ENCODE data around the gene GPR89B. TPM values are rescaled to one million over a fixed set of nuclear protein-coding genes. Genes with fewer than 3 reads are reported as not detected.
"Not testable (repeated sequence)": the region's sequence is repeated elsewhere in the genome, so short reads cannot be mapped to it uniquely, and the experiment has no call there.

The GPR89B gene
- total RNA-seq, 1 experiment from 2014 or later: 15.9 TPM

GRCh38 chr1:148007724-148008123 is 79.5 kb downstream of the GPR89B start:
- H3K79me2 ChIP-seq (ENCODE audit: low read depth); H3K4me1 ChIP-seq (replicated peaks; ENCODE audit: insufficient read depth); H3K9me2 ChIP-seq (ENCODE audit: insufficient read depth); H3K27ac ChIP-seq; CTCF ChIA-PET; intact Hi-C loops (cut with micrococcal nuclease; ENCODE audit: unreplicated experiment); DNase-seq; H4K20me1 ChIP-seq (ENCODE audit: insufficient read depth); H3K4me2 ChIP-seq; H3F3A ChIP-seq (ENCODE audit: insufficient read depth, low read depth); H3K27me3 ChIP-seq (ENCODE audit: insufficient read depth, low read depth); H3K4me3 ChIP-seq; H3K9me3 ChIP-seq (ENCODE audit: insufficient read depth, low read depth); BruUV-seq (replicated peaks); H3K36me3 ChIP-seq (ENCODE audit: low read depth); H2AFZ ChIP-seq; POLR2A ChIA-PET (ENCODE audit: unreplicated experiment): not testable (repeated sequence)

GRCh38 chr1:148010527-148010926 is 82.3 kb downstream of the GPR89B start:
- no peaks in the 10 kb centered on the region for H4K20me1 ChIP-seq (ENCODE audit: insufficient read depth)
- intact Hi-C loops (cut with micrococcal nuclease; ENCODE audit: unreplicated experiment): no loop called here
- H2AFZ ChIP-seq: no peak overlapping the region
- ChIA-PET CTCF (interaction anchor here (0.6 kb wide), 2 partner anchors 12 to 40 kb away, joined by 6 to 7 read pairs; no protein-coding TSS in a partner anchor), POLR2A (ENCODE audit: unreplicated experiment) (no interaction called here)
- no peaks in the 10 kb centered on the region for H3K27me3 ChIP-seq (ENCODE audit: insufficient read depth, low read depth)
- no peak overlapping the region for H3K4me2 ChIP-seq
- no peaks in the 10 kb centered on the region for H3K4me1 ChIP-seq (replicated peaks; ENCODE audit: insufficient read depth)
- H3K9me3 ChIP-seq (ENCODE audit: insufficient read depth, low read depth): no peaks in the 10 kb centered on the region
- TF ChIP-seq EZH2 (IDR thresholded peaks at IDR 0.05; ENCODE audit: low read depth) (no peak), CTCF (conservative IDR thresholded peaks at IDR 0.05) (no peak)
- H3K79me2 ChIP-seq (ENCODE audit: low read depth): no peaks in the 10 kb centered on the region
- BruUV-seq (replicated peaks): no TSS peak
- DNase-seq: no peak
- no peaks in the 10 kb centered on the region for H3K9me2 ChIP-seq (ENCODE audit: insufficient read depth)
- no peak overlapping the region for H3K27ac ChIP-seq
- no peaks in the 10 kb centered on the region for H3F3A ChIP-seq (ENCODE audit: insufficient read depth, low read depth)
- no peak overlapping the region for H3K4me3 ChIP-seq
- H3K36me3 ChIP-seq (ENCODE audit: low read depth): no peaks in the 10 kb centered on the region

- intact Hi-C loops (cut with micrococcal nuclease; ENCODE audit: unreplicated experiment); H4K20me1 ChIP-seq (ENCODE audit: insufficient read depth); CTCF ChIA-PET; POLR2A ChIA-PET (ENCODE audit: unreplicated experiment); H3K27ac ChIP-seq; H3K4me2 ChIP-seq; DNase-seq; H3K9me2 ChIP-seq (ENCODE audit: insufficient read depth); H3K4me3 ChIP-seq; H2AFZ ChIP-seq; H3K36me3 ChIP-seq (ENCODE audit: low read depth); H3K9me3 ChIP-seq (ENCODE audit: insufficient read depth, low read depth); BruUV-seq (replicated peaks); H3K27me3 ChIP-seq (ENCODE audit: insufficient read depth, low read depth); H3K79me2 ChIP-seq (ENCODE audit: low read depth); H3F3A ChIP-seq (ENCODE audit: insufficient read depth, low read depth); H3K4me1 ChIP-seq (replicated peaks; ENCODE audit: insufficient read depth): not testable (repeated sequence)
Measured at GRCh38 chr1:148013177-148014144, 85.2 kb downstream of the GPR89B start.

- H4K20me1 ChIP-seq (ENCODE audit: insufficient read depth); intact Hi-C loops (cut with micrococcal nuclease; ENCODE audit: unreplicated experiment); H3K36me3 ChIP-seq (ENCODE audit: low read depth); H3K9me3 ChIP-seq (ENCODE audit: insufficient read depth, low read depth); H3K4me2 ChIP-seq; DNase-seq; H3K27me3 ChIP-seq (ENCODE audit: insufficient read depth, low read depth); POLR2A ChIA-PET (ENCODE audit: unreplicated experiment); H2AFZ ChIP-seq; H3K4me3 ChIP-seq; H3K9me2 ChIP-seq (ENCODE audit: insufficient read depth); BruUV-seq (replicated peaks); CTCF ChIA-PET; H3K4me1 ChIP-seq (replicated peaks; ENCODE audit: insufficient read depth); H3K79me2 ChIP-seq (ENCODE audit: low read depth); H3F3A ChIP-seq (ENCODE audit: insufficient read depth, low read depth); H3K27ac ChIP-seq: not testable (repeated sequence)
Measured at GRCh38 chr1:148014289-148015200, 86.3 kb downstream of the GPR89B start.

GRCh38 chr1:148024918-148025317 is 96.7 kb downstream of the GPR89B start:
- H3F3A ChIP-seq (ENCODE audit: insufficient read depth, low read depth); H4K20me1 ChIP-seq (ENCODE audit: insufficient read depth); H3K79me2 ChIP-seq (ENCODE audit: low read depth); BruUV-seq (replicated peaks); H3K36me3 ChIP-seq (ENCODE audit: low read depth); intact Hi-C loops (cut with micrococcal nuclease; ENCODE audit: unreplicated experiment); H3K4me2 ChIP-seq; H3K4me3 ChIP-seq; H2AFZ ChIP-seq; POLR2A ChIA-PET (ENCODE audit: unreplicated experiment); H3K9me3 ChIP-seq (ENCODE audit: insufficient read depth, low read depth); H3K27ac ChIP-seq; H3K27me3 ChIP-seq (ENCODE audit: insufficient read depth, low read depth); DNase-seq; CTCF ChIA-PET; H3K9me2 ChIP-seq (ENCODE audit: insufficient read depth); H3K4me1 ChIP-seq (replicated peaks; ENCODE audit: insufficient read depth): not testable (repeated sequence)

- H3F3A ChIP-seq (ENCODE audit: insufficient read depth, low read depth); intact Hi-C loops (cut with micrococcal nuclease; ENCODE audit: unreplicated experiment); H3K4me2 ChIP-seq; POLR2A ChIA-PET (ENCODE audit: unreplicated experiment); H4K20me1 ChIP-seq (ENCODE audit: insufficient read depth); H3K9me3 ChIP-seq (ENCODE audit: insufficient read depth, low read depth); DNase-seq; H3K27me3 ChIP-seq (ENCODE audit: insufficient read depth, low read depth); H3K79me2 ChIP-seq (ENCODE audit: low read depth); H3K4me1 ChIP-seq (replicated peaks; ENCODE audit: insufficient read depth); CTCF ChIA-PET; BruUV-seq (replicated peaks); H3K4me3 ChIP-seq; H3K36me3 ChIP-seq (ENCODE audit: low read depth); H3K9me2 ChIP-seq (ENCODE audit: insufficient read depth); H2AFZ ChIP-seq; H3K27ac ChIP-seq: not testable (repeated sequence)
Measured at GRCh38 chr1:148027004-148027403, 98.8 kb downstream of the GPR89B start.

Data from PC-9 (cell line).